ENCODE measurements around the gene EEF1AKMT1.

The EEF1AKMT1 gene

GRCh38 chr13:20713751-20714150 lies 60.0 kb downstream of the EEF1AKMT1 start:
- peak; percentile 30 for ATAC-seq
- TF ChIP-seq GLIS3 (CRISPR knock-in tag; IDR thresholded peaks at IDR 0.05): no peak
- no peak for TF ChIP-seq SNAI2 (CRISPR knock-in tag; IDR thresholded peaks at IDR 0.05)
- no peak for TF ChIP-seq ZFP3 (CRISPR knock-in tag; IDR thresholded peaks at IDR 0.05)
- TF ChIP-seq, protein P1, sequence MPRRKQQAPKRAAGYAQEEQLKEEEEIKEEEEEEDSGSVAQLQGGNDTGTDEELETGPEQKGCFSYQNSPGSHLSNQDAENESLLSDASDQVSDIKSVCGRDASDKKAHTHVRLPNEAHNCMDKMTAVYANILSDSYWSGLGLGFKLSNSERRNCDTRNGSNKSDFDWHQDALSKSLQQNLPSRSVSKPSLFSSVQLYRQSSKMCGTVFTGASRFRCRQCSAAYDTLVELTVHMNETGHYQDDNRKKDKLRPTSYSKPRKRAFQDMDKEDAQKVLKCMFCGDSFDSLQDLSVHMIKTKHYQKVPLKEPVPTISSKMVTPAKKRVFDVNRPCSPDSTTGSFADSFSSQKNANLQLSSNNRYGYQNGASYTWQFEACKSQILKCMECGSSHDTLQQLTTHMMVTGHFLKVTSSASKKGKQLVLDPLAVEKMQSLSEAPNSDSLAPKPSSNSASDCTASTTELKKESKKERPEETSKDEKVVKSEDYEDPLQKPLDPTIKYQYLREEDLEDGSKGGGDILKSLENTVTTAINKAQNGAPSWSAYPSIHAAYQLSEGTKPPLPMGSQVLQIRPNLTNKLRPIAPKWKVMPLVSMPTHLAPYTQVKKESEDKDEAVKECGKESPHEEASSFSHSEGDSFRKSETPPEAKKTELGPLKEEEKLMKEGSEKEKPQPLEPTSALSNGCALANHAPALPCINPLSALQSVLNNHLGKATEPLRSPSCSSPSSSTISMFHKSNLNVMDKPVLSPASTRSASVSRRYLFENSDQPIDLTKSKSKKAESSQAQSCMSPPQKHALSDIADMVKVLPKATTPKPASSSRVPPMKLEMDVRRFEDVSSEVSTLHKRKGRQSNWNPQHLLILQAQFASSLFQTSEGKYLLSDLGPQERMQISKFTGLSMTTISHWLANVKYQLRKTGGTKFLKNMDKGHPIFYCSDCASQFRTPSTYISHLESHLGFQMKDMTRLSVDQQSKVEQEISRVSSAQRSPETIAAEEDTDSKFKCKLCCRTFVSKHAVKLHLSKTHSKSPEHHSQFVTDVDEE (CRISPR knock-in tag; IDR thresholded peaks at IDR 0.05): no peak
- TF ChIP-seq PATZ1 (CRISPR knock-in tag; IDR thresholded peaks at IDR 0.05; ENCODE audit: borderline replicate concordance): no peak
- TF ChIP-seq CSDC2 (CRISPR knock-in tag; IDR thresholded peaks at IDR 0.05): no peak
- TF ChIP-seq ZFP30 (CRISPR knock-in tag; IDR thresholded peaks at IDR 0.05): no peak
- no peak for TF ChIP-seq ARNTL (CRISPR knock-in tag; IDR thresholded peaks at IDR 0.05; ENCODE audit: borderline replicate concordance, low read depth)
- no peak for TF ChIP-seq ZNF8 (CRISPR knock-in tag; IDR thresholded peaks at IDR 0.05)
- no peak for TF ChIP-seq TCF4 (CRISPR knock-in tag; IDR thresholded peaks at IDR 0.05; ENCODE audit: borderline replicate concordance)
- no peak for TF ChIP-seq RARB (CRISPR knock-in tag; IDR thresholded peaks at IDR 0.05)
- TF ChIP-seq ESRRG (CRISPR knock-in tag; IDR thresholded peaks at IDR 0.05): no peak
- TF ChIP-seq POU6F1 (CRISPR knock-in tag; IDR thresholded peaks at IDR 0.05; ENCODE audit: borderline replicate concordance, low read depth): no peak
- TF ChIP-seq ISL1 (CRISPR knock-in tag; IDR thresholded peaks at IDR 0.05): no peak
- no peak for TF ChIP-seq ZNF70 (CRISPR knock-in tag; IDR thresholded peaks at IDR 0.05)
- no peak for TF ChIP-seq CREB5 (CRISPR knock-in tag; IDR thresholded peaks at IDR 0.05; ENCODE audit: low read depth)
- TF ChIP-seq ZC3H10 (CRISPR knock-in tag; IDR thresholded peaks at IDR 0.05): no peak
- no peak for TF ChIP-seq OSR1 (CRISPR knock-in tag; IDR thresholded peaks at IDR 0.05)
- TF ChIP-seq TOX (CRISPR knock-in tag; IDR thresholded peaks at IDR 0.05; ENCODE audit: borderline replicate concordance): no peak
- TF ChIP-seq PPARA (CRISPR knock-in tag; IDR thresholded peaks at IDR 0.05; ENCODE audit: borderline replicate concordance): no peak

GRCh38 chr13:20713014-20713376 lies 60.8 kb downstream of the EEF1AKMT1 start:
- TF ChIP-seq PATZ1 (CRISPR knock-in tag; IDR thresholded peaks at IDR 0.05; ENCODE audit: borderline replicate concordance): no peak
- TF ChIP-seq ZFP3 (CRISPR knock-in tag; IDR thresholded peaks at IDR 0.05): no peak
- TF ChIP-seq ZFP30 (CRISPR knock-in tag; IDR thresholded peaks at IDR 0.05): no peak
- no peak for TF ChIP-seq ZC3H10 (CRISPR knock-in tag; IDR thresholded peaks at IDR 0.05)
- no peak for TF ChIP-seq BACH2 (CRISPR knock-in tag; IDR thresholded peaks at IDR 0.05; ENCODE audit: borderline replicate concordance)
- no peak for TF ChIP-seq SNAI2 (CRISPR knock-in tag; IDR thresholded peaks at IDR 0.05)
- TF ChIP-seq, protein P2, sequence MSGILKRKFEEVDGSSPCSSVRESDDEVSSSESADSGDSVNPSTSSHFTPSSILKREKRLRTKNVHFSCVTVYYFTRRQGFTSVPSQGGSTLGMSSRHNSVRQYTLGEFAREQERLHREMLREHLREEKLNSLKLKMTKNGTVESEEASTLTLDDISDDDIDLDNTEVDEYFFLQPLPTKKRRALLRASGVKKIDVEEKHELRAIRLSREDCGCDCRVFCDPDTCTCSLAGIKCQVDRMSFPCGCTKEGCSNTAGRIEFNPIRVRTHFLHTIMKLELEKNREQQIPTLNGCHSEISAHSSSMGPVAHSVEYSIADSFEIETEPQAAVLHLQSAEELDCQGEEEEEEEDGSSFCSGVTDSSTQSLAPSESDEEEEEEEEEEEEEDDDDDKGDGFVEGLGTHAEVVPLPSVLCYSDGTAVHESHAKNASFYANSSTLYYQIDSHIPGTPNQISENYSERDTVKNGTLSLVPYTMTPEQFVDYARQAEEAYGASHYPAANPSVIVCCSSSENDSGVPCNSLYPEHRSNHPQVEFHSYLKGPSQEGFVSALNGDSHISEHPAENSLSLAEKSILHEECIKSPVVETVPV (CRISPR knock-in tag; IDR thresholded peaks at IDR 0.05): 0 out of 2 replicates have a peak, but pooled peaks have one; percentile 33
- TF ChIP-seq ZNF565 (CRISPR knock-in tag; conservative IDR thresholded peaks at IDR 0.05; ENCODE audit: low read depth): no peak
- no peak for ATAC-seq

Data from SK-N-SH treated with all-trans-retinoic acid at 6 μM for 48 hours (cell line).